Measurements from ENCODE around the gene ZBTB47.

GRCh38 chr3:42690766-42691680 is 37.5 kb downstream of the ZBTB47 start:
- no peak for TF ChIP-seq RAD21 (IDR thresholded peaks at IDR 0.05; ENCODE audit: insufficient read depth, low read depth, low read length)
- TF ChIP-seq NKRF (conservative IDR thresholded peaks at IDR 0.05) = no peak
- no peak for TF ChIP-seq BCLAF1 (IDR thresholded peaks at IDR 0.05)
- TF ChIP-seq REST (IDR thresholded peaks at IDR 0.05; ENCODE audit: low read depth, low read length) = no peak
- TF ChIP-seq CTCF (IDR thresholded peaks at IDR 0.05 in 2 of 3, conservative IDR thresholded peaks at IDR 0.05 in 1 of 3; ENCODE audit: control insufficient read depth in 2 of 3, extremely low read depth in 1 of 3, insufficient read depth in 1 of 3, low read depth in 3 of 3, low read length in 3 of 3) = no peak
- no peak for TF ChIP-seq ELK1 (IDR thresholded peaks at IDR 0.05; ENCODE audit: low read depth, low read length)
- TF ChIP-seq YY1 (IDR thresholded peaks at IDR 0.05; ENCODE audit: low read depth, low read length) = no peak
- TF ChIP-seq PRDM15 (CRISPR knock-in tag; IDR thresholded peaks at IDR 0.05) = no peak
- TF ChIP-seq POLR2A (IDR thresholded peaks at IDR 0.05; ENCODE audit: low read depth, low read length) = no peak
- no peak for TF ChIP-seq SPI1 (IDR thresholded peaks at IDR 0.05; ENCODE audit: borderline replicate concordance, insufficient read depth, low read depth, low read length)
- no peak for TF ChIP-seq PAX5 (IDR thresholded peaks at IDR 0.05; ENCODE audit: borderline replicate concordance, low read depth, low read length)

All from GM12878 (cell line).